Kasumi-1 (cell line): ENCODE measurements around the gene ZBTB20.

ENCODE experiments used
- DNase-seq, 2 experiments: peaks; one replicate each; lab custom pipeline; 2025; lab: John Stamatoyannopoulos, UW

ZBTB20 gene

GRCh38 chr3:114872050-114872449 lies 275.0 kb downstream of the ZBTB20 start:
- no peak for DNase-seq

GRCh38 chr3:114867835-114868503 lies 279.1 kb downstream of the ZBTB20 start:
- DNase-seq, result no peak

GRCh38 chr3:114867359-114867758 lies 279.7 kb downstream of the ZBTB20 start:
- DNase-seq, result no peak

GRCh38 chr3:114866430-114866829 lies 280.7 kb downstream of the ZBTB20 start:
- no peak for DNase-seq

- no peak for DNase-seq
These were observed 282.1 kb downstream of the ZBTB20 start for GRCh38 chr3:114864970-114865369.

GRCh38 chr3:114863848-114864247 lies 283.2 kb downstream of the ZBTB20 start:
- no peak for DNase-seq

GRCh38 chr3:114861666-114862065 lies 285.4 kb downstream of the ZBTB20 start:
- DNase-seq, result no peak

- DNase-seq, result no peak
These were observed 286.6 kb downstream of the ZBTB20 start for GRCh38 chr3:114860531-114860930.

- no peak for DNase-seq
These were observed 288.8 kb downstream of the ZBTB20 start for GRCh38 chr3:114858329-114858728.

GRCh38 chr3:114857299-114857701 lies 289.8 kb downstream of the ZBTB20 start:
- no peak for DNase-seq

GRCh38 chr3:114856835-114857234 lies 290.3 kb downstream of the ZBTB20 start:
- no peak for DNase-seq

- DNase-seq, result no peak
These were observed 291.2 kb downstream of the ZBTB20 start for GRCh38 chr3:114855839-114856238.

- DNase-seq, result no peak
These were observed 294.1 kb downstream of the ZBTB20 start for GRCh38 chr3:114852966-114853365.

GRCh38 chr3:114850898-114851297 lies 296.2 kb downstream of the ZBTB20 start:
- DNase-seq, result no peak

- DNase-seq, result no peak
These were observed 298.3 kb downstream of the ZBTB20 start for GRCh38 chr3:114848643-114849350.

GRCh38 chr3:114848082-114848481 lies 299.0 kb downstream of the ZBTB20 start:
- DNase-seq, result no peak

GRCh38 chr3:114847564-114847963 lies 299.5 kb downstream of the ZBTB20 start:
- no peak for DNase-seq

GRCh38 chr3:114846779-114847178 lies 300.3 kb downstream of the ZBTB20 start:
- no peak for DNase-seq

GRCh38 chr3:114846252-114846651 lies 300.8 kb downstream of the ZBTB20 start:
- no peak for DNase-seq

- no peak for DNase-seq
These were observed 305.6 kb downstream of the ZBTB20 start for GRCh38 chr3:114841515-114841914.

GRCh38 chr3:114839476-114839875 lies 307.6 kb downstream of the ZBTB20 start:
- DNase-seq, result no peak

GRCh38 chr3:114838025-114838424 lies 309.1 kb downstream of the ZBTB20 start:
- DNase-seq, result no peak

GRCh38 chr3:114834175-114834940 lies 312.7 kb downstream of the ZBTB20 start:
- DNase-seq, result no peak
